OCI-LY3 (cell line): ENCODE data around the gene FAM53A.

ENCODE experiments used
- H2AFZ ChIP-seq: fragments of 200-600, 300-600 bp; shearing (Covaris generic); 2 replicates; pipeline ENCODE4 v1.6.0; 2014; ENCODE audit warnings: antibody characterized with exemption, low read depth, low read length
- H3K27ac ChIP-seq: fragments of 200-600, 300-600 bp; sonication (generic); 2 replicates; pipeline ENCODE4 v1.5.1; 2014; ENCODE audit warnings: mild to moderate bottlenecking, low read length, moderate library complexity, mixed read lengths
- H3K27me3 ChIP-seq: fragments of 200-600, 300-600 bp; sonication (generic); 2 replicates; pipeline ENCODE4 v1.6.1; 2014; ENCODE audit warnings: low read depth, low read length, mixed read lengths
- H3K36me3 ChIP-seq: fragments of 200-600, 300-600 bp; sonication (generic); replicated peaks from 2 replicates; pipeline ENCODE3; 2014; ENCODE audit warnings: low read depth, low read length, mixed read lengths
- H3K4me1 ChIP-seq: fragments of 300-600, 200-600 bp; sonication (generic); 2 replicates; pipeline ENCODE4 v1.6.1; 2014; ENCODE audit warnings: low read length, mixed read lengths
- H3K4me2 ChIP-seq: fragments of 200-600, 300-600 bp; sonication (generic); 2 replicates; pipeline ENCODE4 v1.6.1; 2014; ENCODE audit warnings: low read length, mixed read lengths
- H3K4me3 ChIP-seq: fragments of 300-600, 200-600 bp; sonication (generic); 2 replicates; pipeline ENCODE4 v1.5.1; 2014; ENCODE audit warnings: antibody characterized with exemption, mild to moderate bottlenecking, low read length, moderate library complexity
- H3K79me2 ChIP-seq: fragments of 300-600, 200-600 bp; shearing (Covaris generic); 2 replicates; pipeline ENCODE4 v1.6.1; 2014; ENCODE audit warnings: mild to moderate bottlenecking, low read length, mixed read lengths
- H3K9ac ChIP-seq: fragments of 300-600, 200-600 bp; shearing (Covaris generic); 2 replicates; pipeline ENCODE4 v1.6.0; 2014; ENCODE audit warnings: mild to moderate bottlenecking, low read length, moderate library complexity
- H3K9me3 ChIP-seq: fragments of 200-600, 300-600 bp; shearing (Covaris generic); 2 replicates; pipeline ENCODE4 v1.6.1; 2014; ENCODE audit warnings: low read length, mixed read lengths; ENCODE audit not compliant: insufficient read depth
- H4K20me1 ChIP-seq: fragments of 200-600, 300-600 bp; sonication (generic); 2 replicates; pipeline ENCODE4 v1.6.1; 2016; ENCODE audit warnings: low read length, mixed read lengths; ENCODE audit not compliant: insufficient read depth
- CTCF ChIP-seq: fragments of 200-600, 300-600 bp; sonication (generic); IDR thresholded peaks from 2 replicates; pipeline ENCODE4 v1.5.1; 2014; ENCODE audit warnings: antibody characterized with exemption, low read length, low read depth
- EZH2phosphoT487 ChIP-seq: fragments of 200-600 bp; shearing (Covaris generic); IDR thresholded peaks from 2 replicates; pipeline ENCODE4 v1.6.1; 2018; ENCODE audit warnings: antibody characterized with exemption, mixed run types, low read depth

FAM53A gene

GRCh38 chr4:1614049-1614448 lies 70.1 kb downstream of the FAM53A start:
- H3K4me2 ChIP-seq, result no peak overlapping the region
- no peaks in the 10 kb centered on the region for H4K20me1 ChIP-seq
- no peak overlapping the region for H3K4me3 ChIP-seq
- no peaks in the 10 kb centered on the region for H3K4me1 ChIP-seq
- H3K9me3 ChIP-seq, result no peaks in the 10 kb centered on the region
- H3K27me3 ChIP-seq, result no peaks in the 10 kb centered on the region
- TF ChIP-seq EZH2phosphoT487 (no peak), CTCF (no peak)
- no peak overlapping the region for H3K9ac ChIP-seq
- no peak overlapping the region for H3K27ac ChIP-seq
- H2AFZ ChIP-seq, result no peak overlapping the region
- H3K36me3 ChIP-seq, result no peaks in the 10 kb centered on the region
- no peaks in the 10 kb centered on the region for H3K79me2 ChIP-seq

DNA sequence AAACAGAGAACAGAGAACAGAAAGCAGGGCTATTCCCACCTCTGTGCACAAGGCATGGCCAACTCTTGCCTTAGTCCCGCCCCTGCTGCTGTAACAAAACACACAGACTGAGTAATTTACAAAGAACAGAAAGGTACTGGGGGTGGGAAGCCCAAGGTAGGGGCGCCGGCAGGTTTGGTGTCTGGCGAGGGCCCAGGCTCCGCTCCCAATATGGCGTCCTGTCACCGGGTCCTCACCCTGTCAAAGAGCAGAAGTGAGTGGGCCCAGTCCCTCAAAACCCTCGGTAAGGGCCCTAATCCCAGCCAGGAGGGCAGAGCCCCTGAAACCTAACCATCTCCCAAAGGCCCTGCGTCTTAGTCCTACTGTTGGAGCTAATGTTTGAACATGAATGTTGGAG lies 71.0 kb downstream of the FAM53A start:
- Histone ChIP-seq H3K36me3 (no peaks in the 10 kb centered on the region), H3K4me2 (no peak overlapping the region), H4K20me1 (no peaks in the 10 kb centered on the region), H3K4me1 (no peaks in the 10 kb centered on the region), H3K9me3 (no peaks in the 10 kb centered on the region), H2AFZ (no peak overlapping the region), H3K27ac (no peak overlapping the region), H3K4me3 (no peak overlapping the region), H3K79me2 (no peaks in the 10 kb centered on the region), H3K9ac (no peak overlapping the region), H3K27me3 (no peaks in the 10 kb centered on the region)
- TF ChIP-seq EZH2phosphoT487 (no peak), CTCF (no peak)

- Histone ChIP-seq H3K4me1 (no peaks in the 10 kb centered on the region), H2AFZ (no peak overlapping the region), H3K4me2 (no peak overlapping the region)
Measured at GRCh38 chr4:1612278-1613098, 71.6 kb downstream of the FAM53A start.

GRCh38 chr4:1611501-1611870 lies 72.6 kb downstream of the FAM53A start:
- no peak overlapping the region for H3K9ac ChIP-seq
- H2AFZ ChIP-seq, result no peak overlapping the region
- H3K79me2 ChIP-seq, result no peaks in the 10 kb centered on the region
- no peaks in the 10 kb centered on the region for H3K27me3 ChIP-seq
- H3K4me3 ChIP-seq, result no peak overlapping the region
- H3K4me1 ChIP-seq, result no peaks in the 10 kb centered on the region
- H3K36me3 ChIP-seq, result no peaks in the 10 kb centered on the region
- H4K20me1 ChIP-seq, result no peaks in the 10 kb centered on the region
- H3K4me2 ChIP-seq, result no peak overlapping the region
- no peaks in the 10 kb centered on the region for H3K9me3 ChIP-seq
- TF ChIP-seq EZH2phosphoT487 (no peak), CTCF (no peak)
- H3K27ac ChIP-seq, result no peak overlapping the region

More at GRCh38 chr4:1612278-1613098, 71.6 kb downstream of the FAM53A start:
- Histone ChIP-seq H4K20me1 (no peaks in the 10 kb centered on the region), H3K27ac (no peak overlapping the region), H3K79me2 (no peaks in the 10 kb centered on the region), H3K27me3 (no peaks in the 10 kb centered on the region), H3K9me3 (no peaks in the 10 kb centered on the region), H3K36me3 (no peaks in the 10 kb centered on the region), H3K4me3 (no peak overlapping the region), H3K9ac (no peak overlapping the region)
- TF ChIP-seq EZH2phosphoT487, result no peak
- no peak for TF ChIP-seq CTCF
